Spleen (tissue), 7 donors: ENCODE data around the gene AGBL1.

ENCODE experiments used
- POLR2A ChIP-seq, 3 donors: fragments of 450-650 bp; IDR thresholded peaks; one replicate each; pipeline ENCODE4 v1.5.1; 2017; ENCODE audit warnings: antibody characterized with exemption in 3 of 3, mild to moderate bottlenecking in 1 of 3
- POLR2AphosphoS5 ChIP-seq, 3 donors: sonication (generic); formaldehyde crosslinking; IDR thresholded peaks; one replicate each; pipeline ENCODE4 v1.5.1; 2017; ENCODE audit warnings: antibody characterized with exemption in 3 of 3
- TF ChIP-seq, protein P1 (sequence below), 11 experiments: fragments of 200-600 bp in 7 of 11; fragments of 450-650 bp in 4 of 11; sonication (generic) in 4 of 11; IDR thresholded peaks in 8 of 11; conservative IDR thresholded peaks in 3 of 11; 1 replicate in 7 of 11; 2 replicates in 4 of 11; pipeline versions ENCODE4 v1.4.0 to v1.8.0; 2016 to 2021; ENCODE audit warnings: antibody characterized with exemption in 11 of 11, inconsistent platforms in 4 of 11, mild to moderate bottlenecking in 1 of 11
- donor health status: DM: no; HTN: no; CAD: no; lungs with moderate emphysema.
- donor health status: DM: no; HTN: no; CAD: no.
- donor health status: DM: no; HTN: no; CAD: no.

- TF ChIP-seq, protein P1, sequence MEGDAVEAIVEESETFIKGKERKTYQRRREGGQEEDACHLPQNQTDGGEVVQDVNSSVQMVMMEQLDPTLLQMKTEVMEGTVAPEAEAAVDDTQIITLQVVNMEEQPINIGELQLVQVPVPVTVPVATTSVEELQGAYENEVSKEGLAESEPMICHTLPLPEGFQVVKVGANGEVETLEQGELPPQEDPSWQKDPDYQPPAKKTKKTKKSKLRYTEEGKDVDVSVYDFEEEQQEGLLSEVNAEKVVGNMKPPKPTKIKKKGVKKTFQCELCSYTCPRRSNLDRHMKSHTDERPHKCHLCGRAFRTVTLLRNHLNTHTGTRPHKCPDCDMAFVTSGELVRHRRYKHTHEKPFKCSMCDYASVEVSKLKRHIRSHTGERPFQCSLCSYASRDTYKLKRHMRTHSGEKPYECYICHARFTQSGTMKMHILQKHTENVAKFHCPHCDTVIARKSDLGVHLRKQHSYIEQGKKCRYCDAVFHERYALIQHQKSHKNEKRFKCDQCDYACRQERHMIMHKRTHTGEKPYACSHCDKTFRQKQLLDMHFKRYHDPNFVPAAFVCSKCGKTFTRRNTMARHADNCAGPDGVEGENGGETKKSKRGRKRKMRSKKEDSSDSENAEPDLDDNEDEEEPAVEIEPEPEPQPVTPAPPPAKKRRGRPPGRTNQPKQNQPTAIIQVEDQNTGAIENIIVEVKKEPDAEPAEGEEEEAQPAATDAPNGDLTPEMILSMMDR (IDR thresholded peaks at IDR 0.05 in 8 of 11, conservative IDR thresholded peaks at IDR 0.05 in 3 of 11): no peak
- TF ChIP-seq POLR2A (IDR thresholded peaks at IDR 0.05) (no peak), POLR2AphosphoS5 (IDR thresholded peaks at IDR 0.05) (no peak)
Measured at GRCh38 chr15:86741917-86742316, 662.2 kb downstream of the AGBL1 start.
